Gastroesophageal sphincter (tissue), 3 donors: ENCODE data around the gene EVA1A.

Experiments used
- CTCF ChIP-seq, 4 experiments: fragments of 200-600 bp in 2 of 4; fragments of 450-650 bp in 2 of 4; sonication (generic) in 1 of 4; IDR thresholded peaks; one replicate each; pipeline ENCODE4 v1.5.1; 2017 to 2019; ENCODE audit warnings: antibody characterized with exemption in 4 of 4, mild to moderate bottlenecking in 2 of 4, moderate library complexity in 2 of 4
- EP300 ChIP-seq: sonication (generic); formaldehyde crosslinking; IDR thresholded peaks from one replicate; pipeline ENCODE4 v1.6.1; 2017; ENCODE audit warnings: antibody characterized with exemption, mild to moderate bottlenecking
- POLR2A ChIP-seq, 2 donors: fragments of 450-650 bp; IDR thresholded peaks; one replicate each; pipeline ENCODE4 v1.6.1; 2017; ENCODE audit warnings: antibody characterized with exemption in 2 of 2, mild to moderate bottlenecking in 2 of 2, moderate library complexity in 1 of 2

- TF ChIP-seq CTCF (IDR thresholded peaks at IDR 0.05) (no peak), POLR2A (IDR thresholded peaks at IDR 0.05) (no peak), EP300 (no peak)
Measured at GRCh38 chr2:75580606-75581005, 19.9 kb upstream of the EVA1A start.
